Measurements from ENCODE around the gene VWF. TPM values are rescaled to one million over a fixed set of nuclear protein-coding genes. Genes with fewer than 3 reads are reported as not detected.

The VWF gene
- total RNA-seq, 6 donors from 2014 or later: 292 to 543 (median 360) TPM

DNA sequence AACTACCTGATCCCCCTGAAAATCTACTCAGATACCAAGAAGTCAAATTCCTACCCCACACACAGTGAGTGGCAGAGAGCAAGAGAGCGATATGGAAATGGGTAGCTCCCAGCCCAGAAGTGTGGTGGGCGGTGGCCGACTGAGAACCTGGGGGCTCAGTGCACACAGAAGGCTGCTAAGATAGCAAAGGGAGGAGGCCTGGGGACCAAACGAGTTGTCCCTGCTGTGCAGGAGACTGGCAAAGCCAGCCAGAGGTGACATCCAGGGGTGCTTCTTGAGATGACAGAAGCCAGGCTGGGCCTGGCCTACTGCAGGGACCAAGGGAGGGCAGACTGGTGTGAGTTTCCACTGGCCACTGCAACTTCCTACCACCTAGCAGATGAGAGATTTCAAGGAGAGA is 52.9 kb downstream of the VWF start:
- WGBS, 2 donors: 85 to 87% methylated on average over 3 to 4 of the region's 4 CpGs
- DNase-seq (no peak), ATAC-seq (ENCODE audit: low FRiP score in 2 of 2) (no peak)
- Histone ChIP-seq H3K4me3 (no peak overlapping the region), H3K9me3 (no peaks in the 10 kb centered on the region), H3K4me1 (peaks cover 35 to 74% (median 55%) of the 10 kb centered on the region in 4 donors), H3K27me3 (peaks cover 0 to 3% (median 0%) of the 10 kb centered on the region in 4 donors), H3K27ac (peak overlapping the region; percentile 74 to 84 (median 78)), H3K36me3 (peaks cover 0 to 24% (median 0%) of the 10 kb centered on the region in 4 donors)
- no peak for TF ChIP-seq POLR2A (IDR thresholded peaks at IDR 0.05)
- TF ChIP-seq EP300 (IDR thresholded peaks at IDR 0.05): no peak
- TF ChIP-seq, protein P1, sequence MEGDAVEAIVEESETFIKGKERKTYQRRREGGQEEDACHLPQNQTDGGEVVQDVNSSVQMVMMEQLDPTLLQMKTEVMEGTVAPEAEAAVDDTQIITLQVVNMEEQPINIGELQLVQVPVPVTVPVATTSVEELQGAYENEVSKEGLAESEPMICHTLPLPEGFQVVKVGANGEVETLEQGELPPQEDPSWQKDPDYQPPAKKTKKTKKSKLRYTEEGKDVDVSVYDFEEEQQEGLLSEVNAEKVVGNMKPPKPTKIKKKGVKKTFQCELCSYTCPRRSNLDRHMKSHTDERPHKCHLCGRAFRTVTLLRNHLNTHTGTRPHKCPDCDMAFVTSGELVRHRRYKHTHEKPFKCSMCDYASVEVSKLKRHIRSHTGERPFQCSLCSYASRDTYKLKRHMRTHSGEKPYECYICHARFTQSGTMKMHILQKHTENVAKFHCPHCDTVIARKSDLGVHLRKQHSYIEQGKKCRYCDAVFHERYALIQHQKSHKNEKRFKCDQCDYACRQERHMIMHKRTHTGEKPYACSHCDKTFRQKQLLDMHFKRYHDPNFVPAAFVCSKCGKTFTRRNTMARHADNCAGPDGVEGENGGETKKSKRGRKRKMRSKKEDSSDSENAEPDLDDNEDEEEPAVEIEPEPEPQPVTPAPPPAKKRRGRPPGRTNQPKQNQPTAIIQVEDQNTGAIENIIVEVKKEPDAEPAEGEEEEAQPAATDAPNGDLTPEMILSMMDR (IDR thresholded peaks at IDR 0.05): no peak
- TF ChIP-seq POLR2AphosphoS5 (IDR thresholded peaks at IDR 0.05): no peak

DNA sequence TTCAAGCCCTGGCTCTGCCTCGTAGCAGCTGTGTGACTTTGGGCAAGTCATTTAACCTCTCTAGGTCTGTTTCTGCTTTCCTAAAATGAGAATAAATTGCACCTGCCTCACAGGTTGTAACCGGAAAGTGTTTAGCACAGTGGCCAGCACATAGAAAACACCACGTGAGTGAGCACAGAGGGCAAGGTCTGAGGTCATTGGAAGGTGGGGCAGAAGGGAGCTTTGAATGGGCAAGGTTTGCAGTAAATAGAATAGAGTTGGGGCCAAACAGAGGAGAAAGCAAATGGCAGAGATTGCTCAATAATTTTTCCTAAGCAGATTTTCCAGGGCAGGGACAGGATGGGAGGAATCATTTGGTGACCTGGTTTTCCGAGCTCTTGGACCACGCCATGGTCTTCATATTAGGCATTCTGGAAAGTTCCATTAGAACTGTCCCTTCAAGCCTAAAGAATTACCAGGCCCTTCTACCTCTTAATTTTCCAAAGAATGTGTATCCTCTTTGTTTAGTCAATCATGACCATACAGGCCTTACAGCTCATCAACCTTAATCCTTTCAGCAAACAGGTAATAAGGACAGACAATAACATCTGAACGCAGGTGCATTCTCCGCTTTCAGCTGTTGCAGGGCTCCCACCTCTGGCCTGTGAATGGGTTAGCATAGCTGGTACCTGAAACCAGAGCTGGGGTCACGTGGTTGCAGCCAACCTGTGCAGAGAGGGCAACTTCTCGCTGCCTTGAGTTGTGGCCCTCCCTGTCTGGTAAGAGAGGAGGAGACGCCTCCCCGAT is 53.8 kb downstream of the VWF start:
- Histone ChIP-seq H3K9me3 (no peaks in the 10 kb centered on the region), H3K27me3 (peaks cover 0 to 3% (median 0%) of the 10 kb centered on the region in 4 donors), H3K4me3 (no peak overlapping the region), H3K36me3 (peaks cover 0 to 30% (median 0%) of the 10 kb centered on the region in 4 donors), H3K27ac (peak overlapping the region; percentile 74 to 84 (median 78)), H3K4me1 (peaks cover 32 to 72% (median 50%) of the 10 kb centered on the region in 4 donors)
- 82 to 86% methylated on average over 11 of the region's 11 CpGs for WGBS, 2 donors
- ATAC-seq (ENCODE audit: low FRiP score in 2 of 2) (no peak), DNase-seq (no peak)
- TF ChIP-seq, protein P1 (IDR thresholded peaks at IDR 0.05): no peak
- no peak for TF ChIP-seq POLR2AphosphoS5 (IDR thresholded peaks at IDR 0.05)

DNA sequence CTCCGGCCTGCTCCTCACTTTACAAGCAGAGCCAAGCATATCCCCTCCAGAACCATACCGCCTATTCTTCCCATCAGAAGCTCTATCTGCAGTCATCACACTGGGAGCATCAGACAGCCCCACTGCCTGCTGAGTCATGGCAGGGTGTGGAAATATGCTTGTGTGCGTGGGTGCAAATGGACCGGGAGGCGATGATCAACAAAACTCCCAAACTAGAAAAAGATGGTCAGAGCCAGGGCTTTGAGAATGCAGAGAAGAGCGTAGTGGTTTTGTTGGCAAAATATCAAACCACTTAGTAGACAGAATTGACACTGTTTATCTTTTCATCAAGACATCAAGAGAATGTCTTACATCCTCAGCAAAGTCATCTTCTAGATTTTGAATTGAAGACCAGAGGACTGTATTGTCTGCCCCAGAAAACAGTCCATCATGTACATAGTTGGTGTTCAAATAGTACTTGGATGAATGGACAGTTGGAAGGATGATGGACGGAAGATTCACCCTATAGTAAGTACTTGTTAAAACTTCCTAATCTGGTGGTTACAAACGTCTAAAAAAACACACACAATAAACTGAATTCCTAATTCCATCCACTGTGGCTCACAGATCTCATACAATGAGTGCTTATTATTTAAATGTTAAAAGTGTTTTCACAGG is 54.9 kb downstream of the VWF start:
- peaks cover 0 to 41% (median 0%) of the 10 kb centered on the region in 4 donors for H3K36me3 ChIP-seq
- peak overlapping the region; percentile 74 to 84 (median 78) for H3K27ac ChIP-seq
- TF ChIP-seq, protein P1 (IDR thresholded peaks at IDR 0.05): no peak
- peak in 1 of 4 donors; percentile 5 for TF ChIP-seq EP300 (IDR thresholded peaks at IDR 0.05)
- TF ChIP-seq POLR2AphosphoS5 (IDR thresholded peaks at IDR 0.05): peak; percentile 19 to 33
- no peak for TF ChIP-seq POLR2A (IDR thresholded peaks at IDR 0.05)
- 45 to 50% methylated on average over 7 to 8 of the region's 8 CpGs for WGBS, 2 donors
- H3K27me3 ChIP-seq: no peaks in the 10 kb centered on the region
- H3K4me1 ChIP-seq: peaks cover 21 to 65% (median 44%) of the 10 kb centered on the region in 4 donors
- ATAC-seq (ENCODE audit: low FRiP score in 2 of 2) (peak in 1 of 2 donors; percentile 87), DNase-seq (peak in 1 of 2 donors; percentile 65)
- H3K9me3 ChIP-seq: no peaks in the 10 kb centered on the region
- H3K4me3 ChIP-seq: no peak overlapping the region

DNA sequence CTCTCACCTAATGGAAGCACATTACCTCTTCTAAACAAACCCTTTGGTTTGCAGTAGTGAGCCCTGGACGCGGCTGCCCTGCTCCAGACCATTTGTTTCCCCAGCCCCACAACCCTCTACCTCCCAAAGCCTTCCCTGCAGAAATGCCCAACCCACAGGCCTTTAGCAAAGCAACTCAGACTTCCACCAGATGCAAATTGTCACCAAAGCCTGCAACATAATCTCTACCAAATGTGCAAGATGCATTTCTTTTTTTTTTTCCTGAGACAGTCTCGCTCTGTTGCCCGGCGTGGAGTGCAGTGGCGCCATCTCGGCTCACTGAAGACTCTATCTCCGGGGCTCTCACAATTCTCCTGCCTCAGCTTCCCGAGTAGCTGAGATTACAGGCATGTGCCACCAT is 56.2 kb downstream of the VWF start:
- no peak for ATAC-seq (ENCODE audit: low FRiP score in 2 of 2)
- TF ChIP-seq EP300 (IDR thresholded peaks at IDR 0.05) (no peak), POLR2AphosphoS5 (IDR thresholded peaks at IDR 0.05) (no peak), POLR2A (IDR thresholded peaks at IDR 0.05) (no peak)
- TF ChIP-seq, protein P1 (IDR thresholded peaks at IDR 0.05): no peak
- H3K9me3 ChIP-seq: no peaks in the 10 kb centered on the region
- H3K4me3 ChIP-seq: no peak overlapping the region
- 87 to 91% methylated on average over 9 of the region's 9 CpGs for WGBS, 2 donors
- H3K4me1 ChIP-seq: peaks cover 14 to 53% (median 38%) of the 10 kb centered on the region in 4 donors
- peaks cover 0 to 54% (median under 1%) of the 10 kb centered on the region in 4 donors for H3K36me3 ChIP-seq
- DNase-seq: no peak
- H3K27me3 ChIP-seq: no peaks in the 10 kb centered on the region
- H3K27ac ChIP-seq: peak overlapping the region in 2 of 4 donors; percentile 78 to 81

All from upper lobe of left lung (tissue), 6 donors.